SU-DHL-6 (cell line): ENCODE results near the gene AGAP9.
"Not testable (repeated sequence)": the region's sequence is repeated elsewhere in the genome, so short reads cannot be mapped to it uniquely, and the experiment has no call there.

Source experiments
- EZH2phosphoT487 ChIP-seq: fragments of 200-600 bp; sonication (generic), shearing (Covaris generic); conservative IDR thresholded peaks from 2 replicates; pipeline ENCODE4 v1.6.1; 2018; ENCODE audit warnings: mild to moderate bottlenecking, antibody characterized with exemption, low read length, moderate library complexity, mixed read lengths
- TF ChIP-seq, protein P1 (sequence below): fragments of 200-600 bp; sonication (generic); IDR thresholded peaks from one replicate; pipeline ENCODE4 v1.5.1; 2017; ENCODE audit warnings: antibody characterized with exemption, mild to moderate bottlenecking, low read length, moderate library complexity; ENCODE audit not compliant: insufficient read depth, poor library complexity, severe bottlenecking

DNA sequence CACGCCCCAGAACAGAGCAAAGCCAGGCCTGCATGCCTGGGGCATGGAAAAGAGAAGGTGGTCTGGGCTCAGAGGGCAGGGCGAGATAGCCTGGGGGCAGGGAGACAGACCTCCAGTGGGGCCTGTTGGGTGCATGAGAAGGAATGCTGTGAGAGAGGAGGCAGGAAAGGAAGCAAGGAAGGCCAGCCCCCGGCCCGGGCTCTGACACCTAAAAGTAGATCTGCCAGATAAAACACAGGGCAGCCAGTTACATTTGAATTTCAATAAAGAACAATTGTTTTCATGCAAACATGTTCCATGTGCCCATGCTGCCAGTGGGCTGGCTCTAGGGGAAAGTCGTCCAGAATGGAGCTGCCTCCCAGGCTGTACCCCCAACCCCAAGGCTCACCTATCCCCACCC is 45.3 kb downstream of the AGAP9 start:
- TF ChIP-seq, protein P1, sequence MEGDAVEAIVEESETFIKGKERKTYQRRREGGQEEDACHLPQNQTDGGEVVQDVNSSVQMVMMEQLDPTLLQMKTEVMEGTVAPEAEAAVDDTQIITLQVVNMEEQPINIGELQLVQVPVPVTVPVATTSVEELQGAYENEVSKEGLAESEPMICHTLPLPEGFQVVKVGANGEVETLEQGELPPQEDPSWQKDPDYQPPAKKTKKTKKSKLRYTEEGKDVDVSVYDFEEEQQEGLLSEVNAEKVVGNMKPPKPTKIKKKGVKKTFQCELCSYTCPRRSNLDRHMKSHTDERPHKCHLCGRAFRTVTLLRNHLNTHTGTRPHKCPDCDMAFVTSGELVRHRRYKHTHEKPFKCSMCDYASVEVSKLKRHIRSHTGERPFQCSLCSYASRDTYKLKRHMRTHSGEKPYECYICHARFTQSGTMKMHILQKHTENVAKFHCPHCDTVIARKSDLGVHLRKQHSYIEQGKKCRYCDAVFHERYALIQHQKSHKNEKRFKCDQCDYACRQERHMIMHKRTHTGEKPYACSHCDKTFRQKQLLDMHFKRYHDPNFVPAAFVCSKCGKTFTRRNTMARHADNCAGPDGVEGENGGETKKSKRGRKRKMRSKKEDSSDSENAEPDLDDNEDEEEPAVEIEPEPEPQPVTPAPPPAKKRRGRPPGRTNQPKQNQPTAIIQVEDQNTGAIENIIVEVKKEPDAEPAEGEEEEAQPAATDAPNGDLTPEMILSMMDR, result not testable (repeated sequence)
- not testable (repeated sequence) for TF ChIP-seq EZH2phosphoT487
